ENCODE results near the gene ARL11. TPM values are rescaled to one million over a fixed set of nuclear protein-coding genes. Genes with fewer than 3 reads are reported as not detected.
"Not testable (repeated sequence)": the region's sequence is repeated elsewhere in the genome, so short reads cannot be mapped to it uniquely, and the experiment has no call there.

ARL11 gene
- total RNA-seq, 2 experiments from 2014 or later = 0.97 to 1.1 TPM

- Mint-ChIP-seq H3K4me1 (peaks cover 4% of the 10 kb centered on the region), H3K27ac (no peak overlapping the region), H3K27me3 (no peaks in the 10 kb centered on the region), H3K36me3 (no peaks in the 10 kb centered on the region), H3K9me3 (no peaks in the 10 kb centered on the region), H3K4me3 (no peak overlapping the region)
- DNase-seq = no peak
These were observed 23.7 kb upstream of the ARL11 start for GRCh38 chr13:49604570-49604969.

GRCh38 chr13:49606747-49607648, 21.3 kb upstream of the ARL11 start:
- Mint-ChIP-seq H3K36me3 (no peaks in the 10 kb centered on the region), H3K4me1 (peaks cover 4% of the 10 kb centered on the region), H3K4me3 (peak overlapping the region; percentile 80), H3K9me3 (peaks cover under 1% of the 10 kb centered on the region), H3K27ac (peak overlapping the region; percentile 80), H3K27me3 (no peaks in the 10 kb centered on the region)
- peak; percentile 74 for DNase-seq

GRCh38 chr13:49607761-49608160, 20.5 kb upstream of the ARL11 start:
- Mint-ChIP-seq H3K9me3 (peaks cover 2% of the 10 kb centered on the region), H3K27ac (no peak overlapping the region), H3K27me3 (no peaks in the 10 kb centered on the region), H3K4me1 (peaks cover 4% of the 10 kb centered on the region), H3K36me3 (no peaks in the 10 kb centered on the region), H3K4me3 (no peak overlapping the region)
- DNase-seq = no peak

GRCh38 chr13:49608651-49609331, 19.5 kb upstream of the ARL11 start:
- no peak for DNase-seq
- no peaks in the 10 kb centered on the region for H3K36me3 Mint-ChIP-seq
- H3K4me1 Mint-ChIP-seq = peaks cover 4% of the 10 kb centered on the region
- H3K9me3 Mint-ChIP-seq = peaks cover 2% of the 10 kb centered on the region
- no peak overlapping the region for H3K27ac Mint-ChIP-seq
- no peak overlapping the region for H3K4me3 Mint-ChIP-seq
- no peaks in the 10 kb centered on the region for H3K27me3 Mint-ChIP-seq

- peaks cover 2% of the 10 kb centered on the region for H3K4me1 Mint-ChIP-seq
- peaks cover 2% of the 10 kb centered on the region for H3K9me3 Mint-ChIP-seq
- H3K4me3 Mint-ChIP-seq = no peak overlapping the region
These were observed 18.1 kb upstream of the ARL11 start for GRCh38 chr13:49610176-49610575.

GRCh38 chr13:49612042-49612441, 16.3 kb upstream of the ARL11 start:
- H3K4me1 Mint-ChIP-seq, H3K27me3 Mint-ChIP-seq: not testable (repeated sequence)

More at GRCh38 chr13:49610176-49610575, 18.1 kb upstream of the ARL11 start:
- no peak for DNase-seq
- H3K27me3 Mint-ChIP-seq = no peaks in the 10 kb centered on the region
- H3K27ac Mint-ChIP-seq = no peak overlapping the region
- no peaks in the 10 kb centered on the region for H3K36me3 Mint-ChIP-seq

GRCh38 chr13:49615836-49616675, 12.3 kb upstream of the ARL11 start:
- Mint-ChIP-seq H3K27me3 (no peaks in the 10 kb centered on the region), H3K4me1 (no peaks in the 10 kb centered on the region), H3K9me3 (peaks cover 2% of the 10 kb centered on the region), H3K36me3 (no peaks in the 10 kb centered on the region), H3K4me3 (no peak overlapping the region), H3K27ac (no peak overlapping the region)
- no peak for DNase-seq

More at GRCh38 chr13:49612042-49612441, 16.3 kb upstream of the ARL11 start:
- not testable (repeated sequence) for DNase-seq, H3K36me3 Mint-ChIP-seq, H3K27ac Mint-ChIP-seq, H3K9me3 Mint-ChIP-seq, H3K4me3 Mint-ChIP-seq

- Mint-ChIP-seq H3K4me1 (no peaks in the 10 kb centered on the region), H3K27ac (no peak overlapping the region), H3K27me3 (no peaks in the 10 kb centered on the region), H3K9me3 (peaks cover 2% of the 10 kb centered on the region), H3K4me3 (no peak overlapping the region), H3K36me3 (no peaks in the 10 kb centered on the region)
- DNase-seq = no peak
These were observed 11.6 kb upstream of the ARL11 start for GRCh38 chr13:49616676-49617065.

GRCh38 chr13:49620170-49620621, 8.1 kb upstream of the ARL11 start:
- Mint-ChIP-seq H3K9me3 (no peaks in the 10 kb centered on the region), H3K27ac (no peak overlapping the region), H3K27me3 (no peaks in the 10 kb centered on the region), H3K4me3 (peak overlapping the region; percentile 44), H3K36me3 (no peaks in the 10 kb centered on the region), H3K4me1 (no peaks in the 10 kb centered on the region)
- peak; percentile 13 for DNase-seq

GRCh38 chr13:49622174-49622946, 5.9 kb upstream of the ARL11 start:
- Mint-ChIP-seq H3K27ac (no peak overlapping the region), H3K9me3 (no peaks in the 10 kb centered on the region), H3K4me1 (no peaks in the 10 kb centered on the region), H3K4me3 (no peak overlapping the region), H3K36me3 (no peaks in the 10 kb centered on the region), H3K27me3 (no peaks in the 10 kb centered on the region)
- DNase-seq = no peak

- Mint-ChIP-seq H3K4me3 (no peak overlapping the region), H3K27ac (no peak overlapping the region), H3K4me1 (peaks cover 5% of the 10 kb centered on the region), H3K36me3 (no peaks in the 10 kb centered on the region), H3K9me3 (no peaks in the 10 kb centered on the region), H3K27me3 (no peaks in the 10 kb centered on the region)
- DNase-seq = no peak
These were observed 4.1 kb upstream of the ARL11 start for GRCh38 chr13:49624229-49624628.

- H3K27ac Mint-ChIP-seq = no peak overlapping the region
- H3K9me3 Mint-ChIP-seq = no peaks in the 10 kb centered on the region
- H3K4me3 Mint-ChIP-seq = no peak overlapping the region
- no peak for DNase-seq
- no peaks in the 10 kb centered on the region for H3K27me3 Mint-ChIP-seq
- H3K4me1 Mint-ChIP-seq = peaks cover 5% of the 10 kb centered on the region
- H3K36me3 Mint-ChIP-seq = no peaks in the 10 kb centered on the region
These were observed 2.8 kb upstream of the ARL11 start for GRCh38 chr13:49625392-49626079.

GRCh38 chr13:49629196-49629938, 1.1 kb downstream of the ARL11 start:
- H3K36me3 Mint-ChIP-seq = no peaks in the 10 kb centered on the region
- peak overlapping the region; percentile 81 for H3K4me3 Mint-ChIP-seq
- no peaks in the 10 kb centered on the region for H3K9me3 Mint-ChIP-seq
- H3K27me3 Mint-ChIP-seq = no peaks in the 10 kb centered on the region
- no peak for DNase-seq
- H3K4me1 Mint-ChIP-seq = peaks cover 5% of the 10 kb centered on the region
- H3K27ac Mint-ChIP-seq = no peak overlapping the region

Data from activated naive CD8-positive, alpha-beta T cell treated with anti-CD3 and anti-CD28 coated beads for 36 hours (primary cell).